GM23338 (cell line): ENCODE data around the gene RAD23A. TPM values are rescaled to one million over a fixed set of nuclear protein-coding genes. Genes with fewer than 3 reads are reported as not detected.

ENCODE experiments used
- ATAC-seq: fragments of 200-7000 bp; cut with Tn5 transposase; 3 replicates; pipeline ENCODE4 v1.9.1; 2020
- DNase-seq: peaks from one replicate; pipeline ENCODE4 v3.0.0-alpha.2; 2015; ENCODE audit warnings: low spot score
- H2AFZ ChIP-seq: fragments of 200-600 bp; sonication (generic); 2 replicates; pipeline ENCODE4 v1.8.0; 2016; ENCODE audit warnings: antibody characterized with exemption, mild to moderate bottlenecking, moderate library complexity
- H3F3A ChIP-seq: fragments of 200-600 bp; sonication (generic); replicated peaks from 2 replicates; pipeline ENCODE4 v1.8.0; 2017; ENCODE audit warnings: antibody characterized with exemption, mixed run types, low read depth
- H3K27ac ChIP-seq: fragments of 200-600 bp; sonication (generic); 2 replicates; pipeline ENCODE4 v1.6.1; 2016; ENCODE audit warnings: low read depth
- H3K27me3 ChIP-seq: fragments of 200-600 bp; sonication (generic); 2 replicates; pipeline ENCODE4 v1.8.0; 2016; ENCODE audit warnings: mild to moderate bottlenecking, mixed run types, moderate library complexity; ENCODE audit not compliant: insufficient read depth
- H3K36me3 ChIP-seq: fragments of 200-600 bp; sonication (generic); 2 replicates; pipeline ENCODE4 v1.8.0; 2016; ENCODE audit warnings: mild to moderate bottlenecking; ENCODE audit not compliant: insufficient read depth
- H3K4me1 ChIP-seq: fragments of 200-600 bp; sonication (generic); 2 replicates; pipeline ENCODE4 v1.8.0; 2016; ENCODE audit warnings: mild to moderate bottlenecking, moderate library complexity; ENCODE audit not compliant: insufficient read depth
- H3K4me2 ChIP-seq: fragments of 200-600 bp; sonication (generic); 2 replicates; pipeline ENCODE4 v1.7.1; 2017; ENCODE audit warnings: mixed run types
- H3K4me3 ChIP-seq: fragments of 200-600 bp; sonication (generic); 2 replicates; pipeline ENCODE4 v1.6.1; 2016; ENCODE audit warnings: mixed run types
- H3K79me2 ChIP-seq: fragments of 200-600 bp; sonication (generic); replicated peaks from 2 replicates; pipeline ENCODE4 v1.8.0; 2017; ENCODE audit warnings: mild to moderate bottlenecking; ENCODE audit not compliant: insufficient read depth
- H3K9me2 ChIP-seq: fragments of 200-600 bp; sonication (generic); 2 replicates; pipeline ENCODE4 v1.8.0; 2017; ENCODE audit not compliant: insufficient read depth
- H4K20me1 ChIP-seq: fragments of 200-600 bp; sonication (generic); replicated peaks from 2 replicates; pipeline ENCODE4 v1.8.0; 2017; ENCODE audit warnings: mild to moderate bottlenecking; ENCODE audit not compliant: insufficient read depth
- H3K27ac Mint-ChIP-seq: 2 replicates; pipeline ENCODE4 v1.8.0; 2020; ENCODE audit warnings: inconsistent platforms, mild to moderate bottlenecking, moderate library complexity, mixed read lengths
- H3K27me3 Mint-ChIP-seq: 3 replicates; pipeline ENCODE4 v1.8.0; 2022; ENCODE audit warnings: low read depth, mild to moderate bottlenecking, moderate library complexity, mixed read lengths, inconsistent platforms; ENCODE audit not compliant: insufficient read depth, poor library complexity
- H3K36me3 Mint-ChIP-seq: 3 replicates; pipeline ENCODE4 v1.8.0; 2021; ENCODE audit warnings: low read depth, mild to moderate bottlenecking, inconsistent platforms, moderate library complexity, mixed read lengths
- H3K4me1 Mint-ChIP-seq: 3 replicates; pipeline ENCODE4 v1.8.0; 2020; ENCODE audit warnings: mild to moderate bottlenecking, inconsistent platforms, mixed read lengths
- H3K4me3 Mint-ChIP-seq: 3 replicates; pipeline ENCODE4 v1.8.0; 2021; ENCODE audit warnings: moderate library complexity, mild to moderate bottlenecking, inconsistent platforms, mixed read lengths
- H3K9me3 Mint-ChIP-seq: 3 replicates; pipeline ENCODE4 v1.8.0; 2020; ENCODE audit warnings: moderate library complexity, mild to moderate bottlenecking, inconsistent platforms, mixed read lengths
- EZH2phosphoT487 ChIP-seq: fragments of 200-600 bp; sonication (generic); IDR thresholded peaks from one replicate; pipeline ENCODE4 v1.8.1; 2018; ENCODE audit warnings: antibody characterized with exemption; ENCODE audit not compliant: unreplicated experiment
- JUNB ChIP-seq: IDR thresholded peaks from one replicate; pipeline ENCODE4 v1.6.1; 2016; ENCODE audit warnings: antibody characterized with exemption; ENCODE audit not compliant: unreplicated experiment
- NANOG ChIP-seq: IDR thresholded peaks from 2 replicates; pipeline ENCODE4 v1.6.1; 2016; ENCODE audit warnings: antibody characterized with exemption, borderline replicate concordance
- ZNF114 ChIP-seq: fragments of 250-450 bp; sonication (Bioruptor Pico); IDR thresholded peaks from 2 replicates; pipeline ENCODE4 v1.5.0; 2020; ENCODE audit warnings: mild to moderate bottlenecking, moderate library complexity
- ZNF331 ChIP-seq: fragments of 250-450 bp; sonication (Bioruptor Pico); IDR thresholded peaks from 2 replicates; pipeline ENCODE4 v1.5.0; 2020; ENCODE audit warnings: low read depth, mild to moderate bottlenecking, moderate library complexity
- polyA plus RNA-seq: library from polyadenylated mRNA; unstranded; fragments of >200 nt; fragmentation: Nextera tagmentation; extraction: Ambion mirVana; gene quantifications from 2 replicates; pipeline ENCODE4 v1.2.1, GENCODE V29; 2016
- total RNA-seq: library from RNA; depleted of rRNA; stranded (reverse); fragments of >200 nt; shearing (Covaris generic); gene quantifications from 2 replicates; pipeline ENCODE4 v1.2.3, GENCODE V29; 2014
- TF ChIP-seq, protein P1 (sequence below): IDR thresholded peaks from one replicate; pipeline ENCODE4 v1.6.1; 2018; ENCODE audit warnings: antibody characterized with exemption; ENCODE audit not compliant: unreplicated experiment
- TF ChIP-seq, protein P2 (sequence below): IDR thresholded peaks from 2 replicates; pipeline ENCODE4 v1.6.1; 2016; ENCODE audit warnings: antibody characterized with exemption
- TF ChIP-seq, protein P3 (sequence below): fragments of 250-450 bp; sonication (Bioruptor Pico); IDR thresholded peaks from 2 replicates; pipeline ENCODE4 v1.5.0; 2020; ENCODE audit warnings: mild to moderate bottlenecking, moderate library complexity

Gene RAD23A
- total and polyA plus RNA-seq, 2 experiments from 2014 or later: 69.7 to 127 TPM

DNA sequence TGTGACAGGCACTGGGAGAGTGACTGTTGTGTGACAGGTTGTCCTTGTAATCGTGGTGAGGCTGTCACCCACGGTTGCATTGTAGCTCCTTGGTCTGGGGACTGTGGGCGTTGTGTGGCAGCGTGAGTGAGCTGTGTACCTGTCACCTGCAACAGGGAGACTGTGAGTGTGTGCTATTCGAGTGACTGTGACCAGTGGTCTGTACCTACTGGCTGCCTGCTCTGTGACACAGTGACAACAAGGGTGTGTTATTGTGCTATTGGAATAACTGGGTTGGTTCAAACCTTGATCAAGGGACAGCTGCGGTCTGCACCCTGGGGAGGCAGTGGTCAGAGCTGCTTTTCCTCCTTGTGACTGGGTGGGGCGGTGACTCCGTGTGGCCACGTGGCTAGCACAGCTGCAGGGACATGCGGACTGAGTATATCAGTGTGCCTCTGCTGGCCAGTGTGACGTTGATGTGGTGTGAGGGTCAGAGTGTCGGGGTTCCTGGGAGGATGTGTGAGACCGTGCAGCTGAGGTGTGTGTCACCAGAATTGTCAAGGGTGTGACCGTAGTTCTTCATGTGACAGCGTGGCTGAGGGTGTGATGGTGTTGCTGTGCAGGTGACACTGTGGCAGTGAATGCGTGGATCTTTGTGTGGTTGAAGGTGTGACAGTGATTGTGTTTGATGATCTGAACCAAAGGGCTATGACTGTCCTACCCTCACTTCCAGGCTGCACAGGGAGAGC is 39.6 kb downstream of the RAD23A start:
- H3K27ac ChIP-seq: no peak overlapping the region
- H3K36me3 ChIP-seq: no peaks in the 10 kb centered on the region
- no peaks in the 10 kb centered on the region for H3K36me3 Mint-ChIP-seq
- DNase-seq: no peak
- H4K20me1 ChIP-seq: no peaks in the 10 kb centered on the region
- no peak overlapping the region for H3K27ac Mint-ChIP-seq
- peaks cover 13% of the 10 kb centered on the region; the same call in 1 of the 2 replicates for H3F3A ChIP-seq
- peaks cover 18% of the 10 kb centered on the region for H3K27me3 Mint-ChIP-seq
- TF ChIP-seq EZH2phosphoT487: no peak
- TF ChIP-seq, protein P1, sequence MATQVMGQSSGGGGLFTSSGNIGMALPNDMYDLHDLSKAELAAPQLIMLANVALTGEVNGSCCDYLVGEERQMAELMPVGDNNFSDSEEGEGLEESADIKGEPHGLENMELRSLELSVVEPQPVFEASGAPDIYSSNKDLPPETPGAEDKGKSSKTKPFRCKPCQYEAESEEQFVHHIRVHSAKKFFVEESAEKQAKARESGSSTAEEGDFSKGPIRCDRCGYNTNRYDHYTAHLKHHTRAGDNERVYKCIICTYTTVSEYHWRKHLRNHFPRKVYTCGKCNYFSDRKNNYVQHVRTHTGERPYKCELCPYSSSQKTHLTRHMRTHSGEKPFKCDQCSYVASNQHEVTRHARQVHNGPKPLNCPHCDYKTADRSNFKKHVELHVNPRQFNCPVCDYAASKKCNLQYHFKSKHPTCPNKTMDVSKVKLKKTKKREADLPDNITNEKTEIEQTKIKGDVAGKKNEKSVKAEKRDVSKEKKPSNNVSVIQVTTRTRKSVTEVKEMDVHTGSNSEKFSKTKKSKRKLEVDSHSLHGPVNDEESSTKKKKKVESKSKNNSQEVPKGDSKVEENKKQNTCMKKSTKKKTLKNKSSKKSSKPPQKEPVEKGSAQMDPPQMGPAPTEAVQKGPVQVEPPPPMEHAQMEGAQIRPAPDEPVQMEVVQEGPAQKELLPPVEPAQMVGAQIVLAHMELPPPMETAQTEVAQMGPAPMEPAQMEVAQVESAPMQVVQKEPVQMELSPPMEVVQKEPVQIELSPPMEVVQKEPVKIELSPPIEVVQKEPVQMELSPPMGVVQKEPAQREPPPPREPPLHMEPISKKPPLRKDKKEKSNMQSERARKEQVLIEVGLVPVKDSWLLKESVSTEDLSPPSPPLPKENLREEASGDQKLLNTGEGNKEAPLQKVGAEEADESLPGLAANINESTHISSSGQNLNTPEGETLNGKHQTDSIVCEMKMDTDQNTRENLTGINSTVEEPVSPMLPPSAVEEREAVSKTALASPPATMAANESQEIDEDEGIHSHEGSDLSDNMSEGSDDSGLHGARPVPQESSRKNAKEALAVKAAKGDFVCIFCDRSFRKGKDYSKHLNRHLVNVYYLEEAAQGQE: no peak
- TF ChIP-seq JUNB: no peak
- TF ChIP-seq ZNF114: no peak
- H3K4me1 Mint-ChIP-seq: peaks cover 9% of the 10 kb centered on the region
- H3K4me1 ChIP-seq: no peaks in the 10 kb centered on the region; the same call in 1 of the 2 replicates
- H3K27me3 ChIP-seq: peaks cover 39% of the 10 kb centered on the region
- no peak for ATAC-seq
- H3K4me3 ChIP-seq: no peak overlapping the region
- H3K4me2 ChIP-seq: peak overlapping the region; percentile 57; the same call in 1 of the 2 replicates
- no peaks in the 10 kb centered on the region for H3K9me3 Mint-ChIP-seq
- no peak overlapping the region; the same call in 2 of the 3 replicates for H3K4me3 Mint-ChIP-seq
- no peaks in the 10 kb centered on the region for H3K9me2 ChIP-seq
- peak overlapping the region; percentile 28; the same call in 1 of the 2 replicates for H2AFZ ChIP-seq
- H3K79me2 ChIP-seq: no peaks in the 10 kb centered on the region

DNA sequence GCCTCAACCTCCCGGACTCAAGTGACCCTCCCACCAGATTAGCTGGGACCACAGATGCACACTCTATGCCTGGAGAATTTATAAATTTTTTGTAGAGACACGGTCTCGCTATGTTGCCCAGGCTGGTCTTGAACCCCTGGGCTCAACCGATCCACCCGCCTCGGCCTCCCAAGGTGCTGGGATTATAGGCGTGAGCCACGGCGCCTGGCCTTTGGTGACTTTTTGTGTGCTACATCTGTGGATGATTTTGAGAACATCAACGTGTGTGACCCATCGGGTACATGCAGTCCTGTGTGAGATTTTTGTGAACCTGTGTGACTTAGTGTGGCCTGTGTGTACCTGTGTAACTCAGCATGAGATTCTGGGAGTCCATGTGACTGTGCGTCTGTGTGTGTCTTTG is 41.1 kb downstream of the RAD23A start:
- no peaks in the 10 kb centered on the region for H4K20me1 ChIP-seq
- no peak overlapping the region for H3K27ac ChIP-seq
- H3K4me1 ChIP-seq: no peaks in the 10 kb centered on the region; the same call in 1 of the 2 replicates
- Mint-ChIP-seq H3K9me3 (no peaks in the 10 kb centered on the region), H3K4me3 (no peak overlapping the region), H3K27ac (no peak overlapping the region), H3K27me3 (peaks cover 31% of the 10 kb centered on the region), H3K4me1 (peaks cover 12% of the 10 kb centered on the region), H3K36me3 (no peaks in the 10 kb centered on the region)
- H3K4me3 ChIP-seq: no peak overlapping the region
- ATAC-seq (no peak), DNase-seq (no peak)
- no peaks in the 10 kb centered on the region for H3K36me3 ChIP-seq
- peaks cover 45% of the 10 kb centered on the region for H3K27me3 ChIP-seq
- H3K9me2 ChIP-seq: no peaks in the 10 kb centered on the region
- peaks cover 13% of the 10 kb centered on the region; the same call in 1 of the 2 replicates for H3F3A ChIP-seq
- H3K79me2 ChIP-seq: no peaks in the 10 kb centered on the region
- no peak overlapping the region for H2AFZ ChIP-seq
- no peak overlapping the region for H3K4me2 ChIP-seq
- TF ChIP-seq JUNB (no peak), ZNF331 (CRISPR knock-in tag) (no peak), NANOG (no peak)
- TF ChIP-seq, protein P2, sequence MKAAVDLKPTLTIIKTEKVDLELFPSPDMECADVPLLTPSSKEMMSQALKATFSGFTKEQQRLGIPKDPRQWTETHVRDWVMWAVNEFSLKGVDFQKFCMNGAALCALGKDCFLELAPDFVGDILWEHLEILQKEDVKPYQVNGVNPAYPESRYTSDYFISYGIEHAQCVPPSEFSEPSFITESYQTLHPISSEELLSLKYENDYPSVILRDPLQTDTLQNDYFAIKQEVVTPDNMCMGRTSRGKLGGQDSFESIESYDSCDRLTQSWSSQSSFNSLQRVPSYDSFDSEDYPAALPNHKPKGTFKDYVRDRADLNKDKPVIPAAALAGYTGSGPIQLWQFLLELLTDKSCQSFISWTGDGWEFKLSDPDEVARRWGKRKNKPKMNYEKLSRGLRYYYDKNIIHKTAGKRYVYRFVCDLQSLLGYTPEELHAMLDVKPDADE: no peak
- TF ChIP-seq, protein P3, sequence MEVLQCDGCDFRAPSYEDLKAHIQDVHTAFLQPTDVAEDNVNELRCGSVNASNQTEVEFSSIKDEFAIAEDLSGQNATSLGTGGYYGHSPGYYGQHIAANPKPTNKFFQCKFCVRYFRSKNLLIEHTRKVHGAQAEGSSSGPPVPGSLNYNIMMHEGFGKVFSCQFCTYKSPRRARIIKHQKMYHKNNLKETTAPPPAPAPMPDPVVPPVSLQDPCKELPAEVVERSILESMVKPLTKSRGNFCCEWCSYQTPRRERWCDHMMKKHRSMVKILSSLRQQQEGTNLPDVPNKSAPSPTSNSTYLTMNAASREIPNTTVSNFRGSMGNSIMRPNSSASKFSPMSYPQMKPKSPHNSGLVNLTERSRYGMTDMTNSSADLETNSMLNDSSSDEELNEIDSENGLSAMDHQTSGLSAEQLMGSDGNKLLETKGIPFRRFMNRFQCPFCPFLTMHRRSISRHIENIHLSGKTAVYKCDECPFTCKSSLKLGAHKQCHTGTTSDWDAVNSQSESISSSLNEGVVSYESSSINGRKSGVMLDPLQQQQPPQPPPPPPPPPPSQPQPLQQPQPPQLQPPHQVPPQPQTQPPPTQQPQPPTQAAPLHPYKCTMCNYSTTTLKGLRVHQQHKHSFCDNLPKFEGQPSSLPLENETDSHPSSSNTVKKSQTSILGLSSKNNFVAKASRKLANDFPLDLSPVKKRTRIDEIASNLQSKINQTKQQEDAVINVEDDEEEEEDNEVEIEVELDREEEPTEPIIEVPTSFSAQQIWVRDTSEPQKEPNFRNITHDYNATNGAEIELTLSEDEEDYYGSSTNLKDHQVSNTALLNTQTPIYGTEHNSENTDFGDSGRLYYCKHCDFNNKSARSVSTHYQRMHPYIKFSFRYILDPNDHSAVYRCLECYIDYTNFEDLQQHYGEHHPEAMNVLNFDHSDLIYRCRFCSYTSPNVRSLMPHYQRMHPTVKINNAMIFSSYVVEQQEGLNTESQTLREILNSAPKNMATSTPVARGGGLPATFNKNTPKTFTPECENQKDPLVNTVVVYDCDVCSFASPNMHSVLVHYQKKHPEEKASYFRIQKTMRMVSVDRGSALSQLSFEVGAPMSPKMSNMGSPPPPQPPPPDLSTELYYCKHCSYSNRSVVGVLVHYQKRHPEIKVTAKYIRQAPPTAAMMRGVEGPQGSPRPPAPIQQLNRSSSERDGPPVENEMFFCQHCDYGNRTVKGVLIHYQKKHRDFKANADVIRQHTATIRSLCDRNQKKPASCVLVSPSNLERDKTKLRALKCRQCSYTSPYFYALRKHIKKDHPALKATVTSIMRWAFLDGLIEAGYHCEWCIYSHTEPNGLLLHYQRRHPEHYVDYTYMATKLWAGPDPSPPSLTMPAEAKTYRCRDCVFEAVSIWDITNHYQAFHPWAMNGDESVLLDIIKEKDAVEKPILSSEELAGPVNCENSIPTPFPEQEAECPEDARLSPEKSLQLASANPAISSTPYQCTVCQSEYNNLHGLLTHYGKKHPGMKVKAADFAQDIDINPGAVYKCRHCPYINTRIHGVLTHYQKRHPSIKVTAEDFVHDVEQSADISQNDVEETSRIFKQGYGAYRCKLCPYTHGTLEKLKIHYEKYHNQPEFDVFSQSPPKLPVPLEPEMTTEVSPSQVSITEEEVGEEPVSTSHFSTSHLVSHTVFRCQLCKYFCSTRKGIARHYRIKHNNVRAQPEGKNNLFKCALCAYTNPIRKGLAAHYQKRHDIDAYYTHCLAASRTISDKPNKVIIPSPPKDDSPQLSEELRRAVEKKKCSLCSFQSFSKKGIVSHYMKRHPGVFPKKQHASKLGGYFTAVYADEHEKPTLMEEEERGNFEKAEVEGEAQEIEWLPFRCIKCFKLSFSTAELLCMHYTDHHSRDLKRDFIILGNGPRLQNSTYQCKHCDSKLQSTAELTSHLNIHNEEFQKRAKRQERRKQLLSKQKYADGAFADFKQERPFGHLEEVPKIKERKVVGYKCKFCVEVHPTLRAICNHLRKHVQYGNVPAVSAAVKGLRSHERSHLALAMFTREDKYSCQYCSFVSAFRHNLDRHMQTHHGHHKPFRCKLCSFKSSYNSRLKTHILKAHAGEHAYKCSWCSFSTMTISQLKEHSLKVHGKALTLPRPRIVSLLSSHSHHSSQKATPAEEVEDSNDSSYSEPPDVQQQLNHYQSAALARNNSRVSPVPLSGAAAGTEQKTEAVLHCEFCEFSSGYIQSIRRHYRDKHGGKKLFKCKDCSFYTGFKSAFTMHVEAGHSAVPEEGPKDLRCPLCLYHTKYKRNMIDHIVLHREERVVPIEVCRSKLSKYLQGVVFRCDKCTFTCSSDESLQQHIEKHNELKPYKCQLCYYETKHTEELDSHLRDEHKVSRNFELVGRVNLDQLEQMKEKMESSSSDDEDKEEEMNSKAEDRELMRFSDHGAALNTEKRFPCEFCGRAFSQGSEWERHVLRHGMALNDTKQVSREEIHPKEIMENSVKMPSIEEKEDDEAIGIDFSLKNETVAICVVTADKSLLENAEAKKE (CRISPR knock-in tag): no peak
